ENCODE results near the gene CHAC1.
A peak's percentile ranks its signal among the peaks of the same experiment; 100 is the strongest.

- no peak for TF ChIP-seq POLR2A (IDR thresholded peaks at IDR 0.05)
- no peak for TF ChIP-seq CTCF (IDR thresholded peaks at IDR 0.05)
- TF ChIP-seq POLR2AphosphoS5 (IDR thresholded peaks at IDR 0.05; ENCODE audit: insufficient read depth in 1 of 2, low read depth in 1 of 2) = peak in 1 of 2 donors; percentile 46
These were observed 12.2 kb upstream of the CHAC1 start for GRCh38 chr15:40941068-40941527.
